MM.1S (cell line): ENCODE results near the gene TUNAR.

Experiments used
- DNase-seq: peaks from one replicate; pipeline ENCODE4 v3.0.0-alpha.2; 2015
- H2AFZ ChIP-seq: fragments of 300-600 bp; sonication (generic); 2 replicates; pipeline ENCODE4 v1.6.0; 2016; ENCODE audit warnings: antibody characterized with exemption, low read length
- H3F3A ChIP-seq: fragments of 300-600 bp; sonication (generic); 2 replicates; pipeline ENCODE4 v1.6.1; 2016; ENCODE audit warnings: mild to moderate bottlenecking, antibody characterized with exemption, low read length, moderate library complexity, mixed read lengths; ENCODE audit not compliant: insufficient read depth
- H3K27ac ChIP-seq: fragments of 300-600 bp; sonication (generic); 2 replicates; pipeline ENCODE4 v1.5.1; 2016; ENCODE audit warnings: mild to moderate bottlenecking, low read length
- H3K27me3 ChIP-seq: fragments of 300-600 bp; sonication (generic); replicated peaks from 2 replicates; pipeline ENCODE4 v1.6.0; 2016; ENCODE audit warnings: low read length; ENCODE audit not compliant: insufficient read depth
- H3K36me3 ChIP-seq: fragments of 300-600 bp; sonication (generic); replicated peaks from 2 replicates; pipeline ENCODE4 v1.6.1; 2016; ENCODE audit warnings: mild to moderate bottlenecking, low read length, mixed read lengths; ENCODE audit not compliant: insufficient read depth
- H3K4me1 ChIP-seq: fragments of 300-600 bp; sonication (generic); 2 replicates; pipeline ENCODE4 v1.6.1; 2016; ENCODE audit warnings: low read length, mixed read lengths
- H3K4me2 ChIP-seq: fragments of 300-600 bp; sonication (generic); 2 replicates; pipeline ENCODE4 v1.6.0; 2016; ENCODE audit warnings: low read depth, low read length
- H3K4me3 ChIP-seq: fragments of 300-600 bp; sonication (generic); 2 replicates; pipeline ENCODE4 v1.5.1; 2016; ENCODE audit warnings: low read length, mixed read lengths
- H3K79me2 ChIP-seq: fragments of 300-600 bp; sonication (generic); 2 replicates; pipeline ENCODE4 v1.6.1; 2016; ENCODE audit warnings: mixed run types, low read length, mixed read lengths
- H3K9ac ChIP-seq: fragments of 300-600 bp; sonication (generic); 2 replicates; pipeline ENCODE4 v1.6.1; 2016; ENCODE audit warnings: low read length, mixed read lengths
- H3K9me2 ChIP-seq: fragments of 300-600 bp; sonication (generic); replicated peaks from 2 replicates; pipeline ENCODE4 v1.6.1; 2016; ENCODE audit warnings: mild to moderate bottlenecking, low read length, mixed read lengths; ENCODE audit not compliant: insufficient read depth
- H3K9me3 ChIP-seq: fragments of 300-600 bp; sonication (generic); replicated peaks from 2 replicates; pipeline ENCODE4 v1.6.1; 2016; ENCODE audit warnings: mild to moderate bottlenecking, low read length, mixed read lengths; ENCODE audit not compliant: insufficient read depth
- H4K20me1 ChIP-seq: fragments of 300-600 bp; sonication (generic); 2 replicates; pipeline ENCODE4 v1.6.1; 2016; ENCODE audit warnings: mild to moderate bottlenecking, low read length, moderate library complexity, mixed read lengths; ENCODE audit not compliant: insufficient read depth
- CTCF ChIP-seq: fragments of 300-600 bp; sonication (generic); IDR thresholded peaks from 2 replicates; pipeline ENCODE4 v1.5.1; 2016; ENCODE audit warnings: antibody characterized with exemption, low read length, mixed read lengths
- EZH2 ChIP-seq: fragments of 300-600 bp; sonication (generic); optimal IDR thresholded peaks from 2 replicates; pipeline ENCODE3; 2017; ENCODE audit warnings: low read depth, mild to moderate bottlenecking, antibody characterized with exemption, low read length, mixed read lengths
- EZH2phosphoT487 ChIP-seq: fragments of 300-600 bp; sonication (generic); IDR thresholded peaks from 2 replicates; pipeline ENCODE4 v1.6.1; 2018; ENCODE audit warnings: antibody characterized with exemption, low read length

Gene TUNAR

GRCh38 chr14:95936041-95936440 is 59.4 kb downstream of the TUNAR start:
- Histone ChIP-seq H3K4me2 (no peak overlapping the region), H3K9me3 (no peaks in the 10 kb centered on the region), H4K20me1 (no peaks in the 10 kb centered on the region), H3K36me3 (no peaks in the 10 kb centered on the region), H3K9ac (no peak overlapping the region), H3K79me2 (no peaks in the 10 kb centered on the region), H2AFZ (no peak overlapping the region), H3K27me3 (no peaks in the 10 kb centered on the region), H3K27ac (no peak overlapping the region), H3F3A (no peaks in the 10 kb centered on the region), H3K9me2 (no peaks in the 10 kb centered on the region), H3K4me3 (no peak overlapping the region), H3K4me1 (no peaks in the 10 kb centered on the region)
- DNase-seq: no peak
- no peak for TF ChIP-seq EZH2phosphoT487
- TF ChIP-seq EZH2: no peak
- TF ChIP-seq CTCF: no peak

- no peaks in the 10 kb centered on the region for H3K79me2 ChIP-seq
- H3K4me2 ChIP-seq: no peak overlapping the region
- H3K27ac ChIP-seq: no peak overlapping the region
- no peak overlapping the region for H3K9ac ChIP-seq
- no peak for DNase-seq
- H4K20me1 ChIP-seq: no peaks in the 10 kb centered on the region
- no peaks in the 10 kb centered on the region for H3K36me3 ChIP-seq
- H3K9me2 ChIP-seq: no peaks in the 10 kb centered on the region
- TF ChIP-seq EZH2phosphoT487: no peak
- no peak for TF ChIP-seq CTCF
- TF ChIP-seq EZH2: no peak
- H3K4me3 ChIP-seq: no peak overlapping the region
- H3F3A ChIP-seq: no peaks in the 10 kb centered on the region
- no peaks in the 10 kb centered on the region for H3K9me3 ChIP-seq
- H2AFZ ChIP-seq: no peak overlapping the region
- H3K27me3 ChIP-seq: no peaks in the 10 kb centered on the region
- no peaks in the 10 kb centered on the region for H3K4me1 ChIP-seq
Observed at GRCh38 chr14:95939335-95939734, 62.7 kb downstream of the TUNAR start.

GRCh38 chr14:95941897-95942296 is 65.3 kb downstream of the TUNAR start:
- Histone ChIP-seq H3K27me3 (no peaks in the 10 kb centered on the region), H3K9me3 (no peaks in the 10 kb centered on the region), H3K4me2 (no peak overlapping the region), H3K4me3 (no peak overlapping the region), H4K20me1 (no peaks in the 10 kb centered on the region), H3K4me1 (no peaks in the 10 kb centered on the region), H2AFZ (no peak overlapping the region), H3K27ac (no peak overlapping the region), H3K36me3 (no peaks in the 10 kb centered on the region), H3F3A (no peaks in the 10 kb centered on the region), H3K9ac (no peak overlapping the region), H3K9me2 (no peaks in the 10 kb centered on the region), H3K79me2 (no peaks in the 10 kb centered on the region)
- DNase-seq: no peak
- TF ChIP-seq CTCF (no peak), EZH2 (no peak)

GRCh38 chr14:95943699-95944098 is 67.1 kb downstream of the TUNAR start:
- TF ChIP-seq EZH2 (no peak), CTCF (no peak), EZH2phosphoT487 (no peak)

More at GRCh38 chr14:95943699-95944098, 67.1 kb downstream of the TUNAR start:
- Histone ChIP-seq H3K9me2 (no peaks in the 10 kb centered on the region), H3K4me2 (no peak overlapping the region), H3K4me3 (no peak overlapping the region), H3K9me3 (no peaks in the 10 kb centered on the region), H3K79me2 (no peaks in the 10 kb centered on the region), H3K27me3 (no peaks in the 10 kb centered on the region), H3K27ac (no peak overlapping the region), H3F3A (no peaks in the 10 kb centered on the region), H2AFZ (no peak overlapping the region), H3K4me1 (no peaks in the 10 kb centered on the region), H4K20me1 (no peaks in the 10 kb centered on the region), H3K9ac (no peak overlapping the region), H3K36me3 (no peaks in the 10 kb centered on the region)
- no peak for DNase-seq
